CD4-positive, alpha-beta T cell treated with Interleukin-17A for 4 hours (primary cell): Measurements from ENCODE around the gene CAMK2G.
"Not testable (repeated sequence)": the region's sequence is repeated elsewhere in the genome, so short reads cannot be mapped to it uniquely, and the experiment has no call there.

ENCODE experiments used
- DNase-seq: peaks from one replicate; pipeline ENCODE4 v3.0.0-alpha.2; 2020; ENCODE audit warnings: mixed read lengths

The CAMK2G gene

GRCh38 chr10:73788864-73789658 lies 85.3 kb downstream of the CAMK2G start:
- DNase-seq: no peak

- not testable (repeated sequence) for DNase-seq
Measured at GRCh38 chr10:73787031-73787800, 87.1 kb downstream of the CAMK2G start.

GRCh38 chr10:73786512-73786885 lies 87.9 kb downstream of the CAMK2G start:
- no peak for DNase-seq

- peak; percentile 51 for DNase-seq
Measured at GRCh38 chr10:73785721-73786511, 88.4 kb downstream of the CAMK2G start.

- DNase-seq: peak; percentile 85
Measured at GRCh38 chr10:73785211-73785720, 89.1 kb downstream of the CAMK2G start, which contains the start of gene ZSWIM8. ZSWIM8 (plus strand) TSS chr10:73785606; CDS start chr10:73785879, 273 bp downstream.

- no peak for DNase-seq
Measured at GRCh38 chr10:73782749-73783085, 91.6 kb downstream of the CAMK2G start.

- peak; percentile 90 for DNase-seq
Measured at GRCh38 chr10:73781879-73782748, 92.2 kb downstream of the CAMK2G start, which contains the start of gene CHCHD1. CHCHD1 (plus strand) TSS chr10:73782048; CDS start chr10:73782076, 28 bp downstream.

GRCh38 chr10:73781548-73781878 lies 92.8 kb downstream of the CAMK2G start:
- DNase-seq: no peak

GRCh38 chr10:73780966-73781365 lies 93.4 kb downstream of the CAMK2G start:
- DNase-seq: no peak

GRCh38 chr10:73780301-73780700 lies 94.1 kb downstream of the CAMK2G start:
- DNase-seq: no peak

GRCh38 chr10:73779539-73780197 lies 94.7 kb downstream of the CAMK2G start:
- no peak for DNase-seq

- DNase-seq: no peak
Measured at GRCh38 chr10:73779018-73779417, 95.3 kb downstream of the CAMK2G start.

- DNase-seq: no peak
Measured at GRCh38 chr10:73774637-73775036, 99.7 kb downstream of the CAMK2G start.

GRCh38 chr10:73773152-73773879 lies 101.0 kb downstream of the CAMK2G start:
- DNase-seq: peak; percentile 36

GRCh38 chr10:73772281-73773151 lies 101.8 kb downstream of the CAMK2G start:
- DNase-seq: peak; percentile 86

- peak; percentile 88 for DNase-seq
Measured at GRCh38 chr10:73771722-73772280, 102.6 kb downstream of the CAMK2G start.

GRCh38 chr10:73769396-73769795 lies 105.0 kb downstream of the CAMK2G start:
- no peak for DNase-seq

GRCh38 chr10:73768881-73769280 lies 105.5 kb downstream of the CAMK2G start:
- DNase-seq: peak; percentile 81

GRCh38 chr10:73765066-73765465 lies 109.3 kb downstream of the CAMK2G start:
- DNase-seq: no peak
